Measurements from ENCODE around the gene SMKR1. TPM values are rescaled to one million over a fixed set of nuclear protein-coding genes. Genes with fewer than 3 reads are reported as not detected.

SMKR1 gene
- total RNA-seq, 1 experiment from 2014 or later = not detected

DNA sequence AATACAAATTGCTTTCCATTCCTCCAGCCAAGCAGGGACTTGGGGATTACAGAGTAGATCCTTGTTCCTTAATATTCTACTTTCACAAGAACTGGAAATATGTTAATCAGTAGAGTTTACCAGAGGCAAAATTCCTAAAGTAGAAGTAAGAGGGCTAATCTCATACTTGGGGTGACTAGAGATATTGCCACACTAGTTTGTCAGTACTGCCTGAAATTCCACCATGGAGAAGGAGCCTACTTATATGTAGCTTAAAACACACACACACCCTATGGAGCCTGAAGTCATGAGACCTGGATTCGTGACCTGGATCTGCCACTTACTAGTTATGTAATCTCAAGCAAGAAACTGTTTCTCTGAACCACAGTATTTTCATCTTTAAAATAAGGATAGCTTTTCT, 34.2 kb upstream of the SMKR1 start:
- Mint-ChIP-seq H3K27me3 (ENCODE audit: unreplicated experiment) (no peaks in the 10 kb centered on the region), H3K9me3 (ENCODE audit: low read depth, unreplicated experiment) (no peaks in the 10 kb centered on the region), H3K4me1 (ENCODE audit: low read depth, unreplicated experiment) (no peaks in the 10 kb centered on the region), H3K36me3 (ENCODE audit: insufficient read depth, unreplicated experiment) (no peaks in the 10 kb centered on the region), H3K4me3 (ENCODE audit: low read depth, unreplicated experiment) (no peak overlapping the region), H3K27ac (ENCODE audit: unreplicated experiment) (no peak overlapping the region)
- no TSS peak for BruUV-seq (replicated peaks)
- CTCF ChIA-PET = interaction anchor here (3.0 kb wide), 1 partner anchor 100 kb away, joined by 9 read pairs; no protein-coding TSS in a partner anchor
- intact Hi-C loops (cut with micrococcal nuclease; ENCODE audit: unreplicated experiment) = no loop called here
- DNase-seq = no peak
- TF ChIP-seq, protein P1, sequence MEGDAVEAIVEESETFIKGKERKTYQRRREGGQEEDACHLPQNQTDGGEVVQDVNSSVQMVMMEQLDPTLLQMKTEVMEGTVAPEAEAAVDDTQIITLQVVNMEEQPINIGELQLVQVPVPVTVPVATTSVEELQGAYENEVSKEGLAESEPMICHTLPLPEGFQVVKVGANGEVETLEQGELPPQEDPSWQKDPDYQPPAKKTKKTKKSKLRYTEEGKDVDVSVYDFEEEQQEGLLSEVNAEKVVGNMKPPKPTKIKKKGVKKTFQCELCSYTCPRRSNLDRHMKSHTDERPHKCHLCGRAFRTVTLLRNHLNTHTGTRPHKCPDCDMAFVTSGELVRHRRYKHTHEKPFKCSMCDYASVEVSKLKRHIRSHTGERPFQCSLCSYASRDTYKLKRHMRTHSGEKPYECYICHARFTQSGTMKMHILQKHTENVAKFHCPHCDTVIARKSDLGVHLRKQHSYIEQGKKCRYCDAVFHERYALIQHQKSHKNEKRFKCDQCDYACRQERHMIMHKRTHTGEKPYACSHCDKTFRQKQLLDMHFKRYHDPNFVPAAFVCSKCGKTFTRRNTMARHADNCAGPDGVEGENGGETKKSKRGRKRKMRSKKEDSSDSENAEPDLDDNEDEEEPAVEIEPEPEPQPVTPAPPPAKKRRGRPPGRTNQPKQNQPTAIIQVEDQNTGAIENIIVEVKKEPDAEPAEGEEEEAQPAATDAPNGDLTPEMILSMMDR (IDR thresholded peaks at IDR 0.05; ENCODE audit: unreplicated experiment) = no peak

DNA sequence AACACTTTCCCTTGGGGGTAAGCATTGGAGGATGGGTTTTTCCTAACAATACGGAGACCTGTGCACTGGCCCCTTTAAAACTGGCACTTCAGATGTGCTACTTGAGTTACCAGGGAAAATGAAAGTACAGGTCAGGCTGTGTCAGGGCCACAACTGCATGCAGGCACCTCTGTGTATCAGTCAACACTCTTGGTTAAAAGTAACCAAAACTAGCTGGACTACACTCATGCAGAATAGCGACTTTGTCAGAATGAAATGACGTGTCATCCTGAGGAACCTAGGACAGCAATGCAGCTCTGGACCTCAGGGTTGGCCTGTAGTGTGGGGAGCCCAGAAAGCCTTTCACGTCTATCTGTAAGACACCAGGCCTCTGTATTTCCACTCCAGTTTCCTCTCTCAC, 33.8 kb upstream of the SMKR1 start:
- Mint-ChIP-seq H3K4me1 (ENCODE audit: low read depth, unreplicated experiment) (no peaks in the 10 kb centered on the region), H3K4me3 (ENCODE audit: low read depth, unreplicated experiment) (no peak overlapping the region), H3K27me3 (ENCODE audit: unreplicated experiment) (no peaks in the 10 kb centered on the region), H3K27ac (ENCODE audit: unreplicated experiment) (no peak overlapping the region), H3K36me3 (ENCODE audit: insufficient read depth, unreplicated experiment) (no peaks in the 10 kb centered on the region), H3K9me3 (ENCODE audit: low read depth, unreplicated experiment) (no peaks in the 10 kb centered on the region)
- intact Hi-C loops (cut with micrococcal nuclease; ENCODE audit: unreplicated experiment) = no loop called here
- BruUV-seq (replicated peaks) = no TSS peak
- no peak for DNase-seq
- TF ChIP-seq, protein P1 (IDR thresholded peaks at IDR 0.05; ENCODE audit: unreplicated experiment) = no peak
- CTCF ChIA-PET = interaction anchor here (3.0 kb wide), 1 partner anchor 101 kb away, joined by 9 read pairs; no protein-coding TSS in a partner anchor

DNA sequence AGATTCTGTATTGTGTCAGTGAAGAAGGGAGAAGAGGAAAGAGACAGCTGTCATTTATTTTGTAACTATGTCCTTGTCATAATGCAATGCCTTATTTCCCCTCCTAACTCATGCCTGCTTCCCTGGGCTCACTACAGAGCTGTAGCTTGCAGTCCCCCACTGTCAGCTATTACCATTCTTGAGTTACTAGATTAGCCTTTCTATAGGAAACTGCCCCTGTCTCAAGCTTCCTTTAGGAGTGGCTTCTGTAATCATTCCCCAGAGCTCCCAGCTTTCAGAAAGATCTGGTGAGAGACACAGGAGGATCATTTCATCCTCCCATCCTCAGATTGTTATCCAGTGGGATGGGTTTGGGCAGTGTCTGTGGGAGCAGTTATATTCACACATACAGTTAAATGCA, 32.4 kb upstream of the SMKR1 start:
- Mint-ChIP-seq H3K4me3 (ENCODE audit: low read depth, unreplicated experiment) (no peak overlapping the region), H3K27me3 (ENCODE audit: unreplicated experiment) (no peaks in the 10 kb centered on the region), H3K36me3 (ENCODE audit: insufficient read depth, unreplicated experiment) (no peaks in the 10 kb centered on the region), H3K4me1 (ENCODE audit: low read depth, unreplicated experiment) (no peaks in the 10 kb centered on the region), H3K9me3 (ENCODE audit: low read depth, unreplicated experiment) (no peaks in the 10 kb centered on the region), H3K27ac (ENCODE audit: unreplicated experiment) (no peak overlapping the region)
- TF ChIP-seq, protein P1 (IDR thresholded peaks at IDR 0.05; ENCODE audit: unreplicated experiment) = no peak
- DNase-seq = no peak
- CTCF ChIA-PET = interaction anchor here (0.6 to 3.0 kb wide), 2 partner anchors 10 to 102 kb away, joined by 3 to 9 read pairs; no protein-coding TSS in a partner anchor
- intact Hi-C loops (cut with micrococcal nuclease; ENCODE audit: unreplicated experiment) = no loop called here
- no TSS peak for BruUV-seq (replicated peaks)

DNA sequence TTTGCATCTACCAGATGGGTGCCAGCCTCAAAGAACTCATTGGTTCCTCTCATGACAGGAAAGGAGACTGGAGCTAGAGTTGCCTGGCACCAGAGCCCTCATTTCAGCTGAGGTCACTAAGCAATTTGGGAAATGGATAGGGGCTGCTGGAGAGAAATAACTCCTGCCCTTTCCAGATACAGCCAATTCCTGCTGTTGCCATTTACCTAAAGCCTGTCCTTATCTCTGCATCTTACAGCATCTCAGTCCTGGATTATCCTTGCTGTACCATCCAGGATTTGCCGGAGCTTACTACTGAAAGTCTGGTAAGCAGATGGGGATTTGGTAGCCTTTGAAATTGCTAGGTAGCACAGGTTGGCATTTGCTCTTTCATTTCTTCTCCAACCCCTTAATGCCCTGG, 31.9 kb upstream of the SMKR1 start:
- intact Hi-C loops (cut with micrococcal nuclease; ENCODE audit: unreplicated experiment) = no loop called here
- TF ChIP-seq, protein P1 (IDR thresholded peaks at IDR 0.05; ENCODE audit: unreplicated experiment) = no peak
- no peak for DNase-seq
- no peak overlapping the region for H3K4me3 Mint-ChIP-seq (ENCODE audit: low read depth, unreplicated experiment)
- CTCF ChIA-PET = interaction anchor here (0.6 to 3.0 kb wide), 2 partner anchors 9 to 103 kb away, joined by 3 to 9 read pairs; no protein-coding TSS in a partner anchor
- no TSS peak for BruUV-seq (replicated peaks)
- H3K36me3 Mint-ChIP-seq (ENCODE audit: insufficient read depth, unreplicated experiment) = no peaks in the 10 kb centered on the region
- no peaks in the 10 kb centered on the region for H3K27me3 Mint-ChIP-seq (ENCODE audit: unreplicated experiment)
- no peaks in the 10 kb centered on the region for H3K9me3 Mint-ChIP-seq (ENCODE audit: low read depth, unreplicated experiment)
- H3K4me1 Mint-ChIP-seq (ENCODE audit: low read depth, unreplicated experiment) = no peaks in the 10 kb centered on the region
- no peak overlapping the region for H3K27ac Mint-ChIP-seq (ENCODE audit: unreplicated experiment)
